Endothelial cell of umbilical vein (primary cell): Measurements from ENCODE around the gene KRT82. TPM values are rescaled to one million over a fixed set of nuclear protein-coding genes. Genes with fewer than 3 reads are reported as not detected.

Experiments used
- BruUV-seq: library from RNA; stranded (reverse); fragments of 400-500 nt; replicated peaks from 2 replicates; lab custom pipeline; 2021; lab: Mats Ljungman, UMichigan
- CTCF ChIA-PET: fragments of 300-600, 350-600 bp; sonication (Branson Sonifier 250); formaldehyde crosslinking; loops from one replicate; lab custom pipeline; 2021; ENCODE audit warnings: antibody characterized with exemption, inconsistent platforms; lab: Charles Lee
- POLR2A ChIA-PET: fragments of 300-600, 350-600 bp; sonication (Branson Sonifier 250); formaldehyde crosslinking; loops from one replicate; lab custom pipeline; 2021; ENCODE audit warnings: antibody characterized with exemption, inconsistent platforms; lab: Charles Lee
- DNase-seq: peaks from one replicate; pipeline ENCODE4 v3.0.0-alpha.2; 2011; ENCODE audit warnings: low read depth, low spot score
- FAIRE-seq: peaks from 2 replicates; lab custom pipeline; 2011; peaks lifted over from hg19 to GRCh38; lab: Jason Lieb, UNC
- H2AFZ ChIP-seq: 2 replicates; pipeline ENCODE4 v1.6.0; 2012; ENCODE audit warnings: low read depth, low read length, control low read depth, inconsistent platforms
- H3K27ac ChIP-seq: 2 replicates; pipeline ENCODE4 v1.5.1; 2011; ENCODE audit warnings: low read depth, mild to moderate bottlenecking, control low read depth, low read length, moderate library complexity; ENCODE audit not compliant: insufficient read depth
- H3K27me3 ChIP-seq, 2 experiments: 2 replicates each; pipeline versions ENCODE4 v1.6.0 to v1.6.1; 2011; ENCODE audit warnings: low read length in 2 of 2, mixed read lengths in 1 of 2; ENCODE audit not compliant: control insufficient read depth in 2 of 2, insufficient read depth in 2 of 2
- H3K36me3 ChIP-seq, 2 experiments: 2 replicates in 1 of 2; 3 replicates in 1 of 2; pipeline ENCODE4 v1.5.1; 2011; ENCODE audit warnings: low read length in 2 of 2, mild to moderate bottlenecking in 1 of 2, moderate library complexity in 1 of 2; ENCODE audit not compliant: control insufficient read depth in 2 of 2, insufficient read depth in 2 of 2; ENCODE audit errors: extremely low read depth in 1 of 2
- H3K4me1 ChIP-seq: 3 replicates; pipeline ENCODE4 v1.5.1; 2011; ENCODE audit warnings: mild to moderate bottlenecking, low read length; ENCODE audit not compliant: control insufficient read depth, insufficient read depth; ENCODE audit errors: extremely low read depth
- H3K4me2 ChIP-seq: 2 replicates; pipeline ENCODE4 v1.6.1; 2011; ENCODE audit warnings: low read length, control low read depth, mixed read lengths; ENCODE audit not compliant: insufficient read depth
- H3K4me3 ChIP-seq, 3 experiments: fragments of 200-600 bp in 1 of 3; sonication (generic), shearing (Covaris generic) in 1 of 3; replicated peaks in 1 of 3; 2 replicates each; pipeline ENCODE4 v1.5.1; 2011 to 2016; ENCODE audit warnings: control low read depth in 3 of 3, low read length in 3 of 3, mild to moderate bottlenecking in 2 of 3, inconsistent platforms in 1 of 3, low read depth in 1 of 3, moderate library complexity in 1 of 3; ENCODE audit not compliant: insufficient read depth in 1 of 3
- H3K79me2 ChIP-seq: 2 replicates; pipeline ENCODE4 v1.6.0; 2012; ENCODE audit warnings: low read length, inconsistent platforms; ENCODE audit not compliant: control insufficient read depth, insufficient read depth
- H3K9ac ChIP-seq: replicated peaks from 2 replicates; pipeline ENCODE3; 2011; ENCODE audit warnings: low read length, control low read depth; ENCODE audit not compliant: insufficient read depth; ENCODE audit errors: extremely low read depth
- H3K9me1 ChIP-seq: replicated peaks from 3 replicates; pipeline ENCODE4 v1.6.0; 2011; ENCODE audit warnings: mild to moderate bottlenecking, low read length; ENCODE audit not compliant: control insufficient read depth, insufficient read depth; ENCODE audit errors: extremely low read depth
- H3K9me3 ChIP-seq: replicated peaks from 2 replicates; pipeline ENCODE4 v1.5.1; 2012; ENCODE audit warnings: low read length, inconsistent platforms; ENCODE audit not compliant: control insufficient read depth, insufficient read depth
- H4K20me1 ChIP-seq: replicated peaks from 2 replicates; pipeline ENCODE3; 2011; ENCODE audit warnings: mild to moderate bottlenecking, low read length; ENCODE audit not compliant: control insufficient read depth, insufficient read depth; ENCODE audit errors: extremely low read depth
- EZH2 ChIP-seq: IDR thresholded peaks from 2 replicates; pipeline ENCODE4 v1.6.1; 2012; ENCODE audit warnings: borderline replicate concordance, low read depth, mild to moderate bottlenecking, moderate library complexity, low read length, inconsistent platforms; ENCODE audit not compliant: severe bottlenecking
- FOS ChIP-seq: IDR thresholded peaks from 2 replicates; pipeline ENCODE4 v1.6.1; 2011; ENCODE audit warnings: mild to moderate bottlenecking, low read length, moderate library complexity, borderline replicate concordance; ENCODE audit not compliant: insufficient read depth
- GATA2 ChIP-seq: IDR thresholded peaks from 2 replicates; pipeline ENCODE4 v1.7.0; 2011; ENCODE audit warnings: low read depth, mild to moderate bottlenecking, moderate library complexity, mixed read lengths, low read length; ENCODE audit not compliant: insufficient read length, insufficient read depth
- JUN ChIP-seq: IDR thresholded peaks from 2 replicates; pipeline ENCODE4 v1.6.1; 2011; ENCODE audit warnings: borderline replicate concordance, low read depth; ENCODE audit not compliant: insufficient read length, insufficient read depth
- MYC ChIP-seq: IDR thresholded peaks from one replicate; pipeline ENCODE4 v1.6.1; 2011; ENCODE audit warnings: mild to moderate bottlenecking, low read depth, low read length
- POLR2A ChIP-seq: IDR thresholded peaks from 2 replicates; pipeline ENCODE4 v1.6.1; 2012; ENCODE audit warnings: low read depth, mild to moderate bottlenecking, control low read depth, low read length
- POLR2AphosphoS5 ChIP-seq: IDR thresholded peaks from 2 replicates; pipeline ENCODE4 v1.6.1; 2012; ENCODE audit warnings: low read depth, mild to moderate bottlenecking, control low read depth, low read length, moderate library complexity; ENCODE audit not compliant: insufficient read depth
- dilution Hi-C: fragments of 300-500 bp; cut with MboI; formaldehyde crosslinking; loops from one replicate; pipeline ENCODE4 v1.15.0; 2019; ENCODE audit warnings: low sequenced_read_pairs; ENCODE audit not compliant: extremely low pct_ligation_motif_present
- intact Hi-C: fragments of 100-400 bp; cut with micrococcal nuclease; formaldehyde crosslinking; loops from one replicate; pipeline ENCODE4 v1.10.0; 2022
- polyA plus RNA-seq, 4 experiments: library from polyadenylated mRNA; depleted of rRNA in 3 of 4; stranded (reverse) in 3 of 4; unstranded in 1 of 4; fragments of >200 nt; gene quantifications; 2 replicates each; pipeline versions ENCODE4 v1.2.1 to v1.2.3, GENCODE V29; 2011 to 2012; ENCODE audit warnings: missing spikeins in 1 of 4
- total RNA-seq: library from RNA; stranded (reverse); gene quantifications from 2 replicates; pipeline ENCODE4 v1.2.3, GENCODE V29; 2021
- TF ChIP-seq, protein P1 (sequence below): IDR thresholded peaks from 2 replicates; pipeline ENCODE4 v1.6.1; 2011; ENCODE audit not compliant: insufficient read depth, insufficient read length
- TF ChIP-seq, protein P2 (sequence below), 2 donors: IDR thresholded peaks; 1 replicate in 1 of 2; 2 replicates in 1 of 2; pipeline ENCODE4 v1.5.1; 2011; ENCODE audit warnings: low read length in 2 of 2, mild to moderate bottlenecking in 2 of 2, moderate library complexity in 2 of 2, control low read depth in 1 of 2, inconsistent platforms in 1 of 2, low read depth in 1 of 2; ENCODE audit not compliant: insufficient read depth in 1 of 2; ENCODE audit errors: extremely low read depth in 1 of 2

KRT82 gene
- total and polyA plus RNA-seq, 2 donors (not counting 3 experiments of a cell fraction or from before 2014, with no cell fraction given), result not detected

DNA sequence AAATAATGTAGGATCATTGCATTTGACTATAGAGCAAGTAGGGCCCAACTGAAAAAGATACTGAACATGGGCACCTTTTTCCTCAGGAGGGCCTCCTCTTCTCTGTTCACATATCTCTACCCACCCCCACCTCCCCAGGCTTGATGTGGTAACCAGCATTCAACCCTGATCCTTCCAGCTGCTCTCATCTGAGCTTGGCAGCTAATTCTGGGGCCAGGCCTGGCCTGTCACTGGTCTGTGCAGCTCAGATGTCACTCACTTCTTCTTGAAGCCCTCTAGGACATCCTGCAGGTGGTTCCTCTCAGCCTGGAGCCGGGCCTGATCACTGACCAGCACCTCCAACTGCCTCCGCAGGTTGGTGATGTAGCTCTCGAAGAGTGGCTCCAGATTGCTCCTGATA is 22.8 kb downstream of the KRT82 start:
- ChIA-PET POLR2A (no interaction called here), CTCF (interaction anchor here (0.9 to 3.7 kb wide), 7 partner anchors 10 to 598 kb away, joined by 3 to 16 read pairs (median 4); no protein-coding TSS in a partner anchor)
- no peak overlapping the region for H3K27ac ChIP-seq
- intact Hi-C loops (no loop called here), dilution Hi-C loops (no loop called here)
- peaks cover 2 to 12% of the 10 kb centered on the region in 2 experiments for H3K27me3 ChIP-seq
- TF ChIP-seq, protein P1, sequence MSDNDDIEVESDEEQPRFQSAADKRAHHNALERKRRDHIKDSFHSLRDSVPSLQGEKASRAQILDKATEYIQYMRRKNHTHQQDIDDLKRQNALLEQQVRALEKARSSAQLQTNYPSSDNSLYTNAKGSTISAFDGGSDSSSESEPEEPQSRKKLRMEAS, result no peak
- no peaks in the 10 kb centered on the region for H3K79me2 ChIP-seq
- DNase-seq (no peak), FAIRE-seq (no peak)
- no peaks in the 10 kb centered on the region for H4K20me1 ChIP-seq
- no peaks in the 10 kb centered on the region for H3K36me3 ChIP-seq
- no peaks in the 10 kb centered on the region for H3K9me3 ChIP-seq
- H3K4me1 ChIP-seq, result no peaks in the 10 kb centered on the region
- H3K4me2 ChIP-seq, result no peak overlapping the region
- no peak overlapping the region for H2AFZ ChIP-seq
- no TSS peak for BruUV-seq
- no peak overlapping the region for H3K4me3 ChIP-seq
- H3K9me1 ChIP-seq, result no peaks in the 10 kb centered on the region
- H3K9ac ChIP-seq, result no peak overlapping the region

DNA sequence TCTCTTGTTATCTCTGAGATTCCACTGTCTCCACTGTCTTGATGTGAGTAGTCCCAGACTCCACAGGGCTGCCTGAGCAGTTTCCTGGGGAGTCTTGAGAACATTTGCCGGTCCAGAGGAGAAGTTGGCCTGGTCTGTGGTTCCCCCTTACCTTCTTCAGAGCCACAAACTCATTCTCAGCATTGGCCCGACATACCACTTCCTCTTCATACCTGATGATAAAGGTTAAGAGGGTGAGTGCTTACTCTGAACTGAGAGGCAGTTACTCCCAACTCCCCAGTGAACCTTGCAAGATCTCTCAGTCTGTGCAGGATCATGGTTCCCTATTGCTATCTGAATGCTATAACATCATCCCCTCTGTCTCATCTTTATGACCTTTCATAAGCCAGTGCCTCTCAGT is 23.3 kb downstream of the KRT82 start:
- peaks cover 2 to 10% of the 10 kb centered on the region in 2 experiments for H3K27me3 ChIP-seq
- intact Hi-C loops (no loop called here), dilution Hi-C loops (no loop called here)
- H3K4me1 ChIP-seq, result no peaks in the 10 kb centered on the region
- CTCF ChIA-PET, result interaction anchor here (0.9 to 3.7 kb wide), 4 partner anchors 10 to 502 kb away, joined by 3 to 16 read pairs (median 8); no protein-coding TSS in a partner anchor
- TF ChIP-seq GATA2, result no peak
- TF ChIP-seq JUN, result no peak
- TF ChIP-seq, protein P2, sequence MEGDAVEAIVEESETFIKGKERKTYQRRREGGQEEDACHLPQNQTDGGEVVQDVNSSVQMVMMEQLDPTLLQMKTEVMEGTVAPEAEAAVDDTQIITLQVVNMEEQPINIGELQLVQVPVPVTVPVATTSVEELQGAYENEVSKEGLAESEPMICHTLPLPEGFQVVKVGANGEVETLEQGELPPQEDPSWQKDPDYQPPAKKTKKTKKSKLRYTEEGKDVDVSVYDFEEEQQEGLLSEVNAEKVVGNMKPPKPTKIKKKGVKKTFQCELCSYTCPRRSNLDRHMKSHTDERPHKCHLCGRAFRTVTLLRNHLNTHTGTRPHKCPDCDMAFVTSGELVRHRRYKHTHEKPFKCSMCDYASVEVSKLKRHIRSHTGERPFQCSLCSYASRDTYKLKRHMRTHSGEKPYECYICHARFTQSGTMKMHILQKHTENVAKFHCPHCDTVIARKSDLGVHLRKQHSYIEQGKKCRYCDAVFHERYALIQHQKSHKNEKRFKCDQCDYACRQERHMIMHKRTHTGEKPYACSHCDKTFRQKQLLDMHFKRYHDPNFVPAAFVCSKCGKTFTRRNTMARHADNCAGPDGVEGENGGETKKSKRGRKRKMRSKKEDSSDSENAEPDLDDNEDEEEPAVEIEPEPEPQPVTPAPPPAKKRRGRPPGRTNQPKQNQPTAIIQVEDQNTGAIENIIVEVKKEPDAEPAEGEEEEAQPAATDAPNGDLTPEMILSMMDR (IDR thresholded peaks at IDR 0.05; ENCODE audit: extremely low read depth in 1 of 2, insufficient read depth in 1 of 2, low read depth in 1 of 2, low read length in 2 of 2), result no peak
- no peak for TF ChIP-seq EZH2
- no peak for TF ChIP-seq FOS
- no peak for TF ChIP-seq POLR2A
- TF ChIP-seq MYC, result no peak
- TF ChIP-seq, protein P1, result no peak
- TF ChIP-seq POLR2AphosphoS5, result no peak
- no TSS peak for BruUV-seq
- H3K4me2 ChIP-seq, result no peak overlapping the region
- H3K4me3 ChIP-seq, result no peak overlapping the region
- H3K9ac ChIP-seq, result no peak overlapping the region
- FAIRE-seq (no peak), DNase-seq (no peak)
- no peaks in the 10 kb centered on the region for H3K9me1 ChIP-seq
- no peak overlapping the region for H2AFZ ChIP-seq
- H3K79me2 ChIP-seq, result no peaks in the 10 kb centered on the region
- no peaks in the 10 kb centered on the region for H4K20me1 ChIP-seq
- no peaks in the 10 kb centered on the region for H3K9me3 ChIP-seq
- H3K27ac ChIP-seq, result no peak overlapping the region
- POLR2A ChIA-PET, result no interaction called here
- H3K36me3 ChIP-seq, result no peaks in the 10 kb centered on the region
